Astrocyte (in vitro differentiated cells and primary cell): ENCODE results near the gene CXCL10. TPM values are rescaled to one million over a fixed set of nuclear protein-coding genes. Genes with fewer than 3 reads are reported as not detected.

Experiments used
- DNase-seq: peaks from one replicate; pipeline ENCODE4 v3.0.0-alpha.2; 2010; ENCODE audit warnings: low read depth
- FAIRE-seq: peaks from 2 replicates; lab custom pipeline; 2011; peaks lifted over from hg19 to GRCh38; lab: Jason Lieb, UNC
- H2AFZ ChIP-seq: 2 replicates; pipeline ENCODE4 v1.6.0; 2012; ENCODE audit warnings: low read depth, low read length, inconsistent platforms
- H3K27ac ChIP-seq: 2 replicates; pipeline ENCODE4 v1.5.1; 2011; ENCODE audit warnings: low read depth, low read length, inconsistent platforms
- H3K27me3 ChIP-seq: 2 replicates; pipeline ENCODE4 v1.6.0; 2011; ENCODE audit warnings: low read length, inconsistent platforms; ENCODE audit not compliant: insufficient read depth
- H3K36me3 ChIP-seq: 2 replicates; pipeline ENCODE4 v1.5.1; 2011; ENCODE audit warnings: low read length, inconsistent platforms; ENCODE audit not compliant: insufficient read depth
- H3K4me1 ChIP-seq: 2 replicates; pipeline ENCODE4 v1.5.1; 2011; ENCODE audit warnings: low read length, inconsistent platforms; ENCODE audit not compliant: insufficient read depth
- H3K4me2 ChIP-seq: 2 replicates; pipeline ENCODE4 v1.6.0; 2012; ENCODE audit warnings: low read length, inconsistent platforms
- H3K4me3 ChIP-seq: 2 replicates; pipeline ENCODE4 v1.5.1; 2011; ENCODE audit warnings: low read depth, mild to moderate bottlenecking, low read length, inconsistent platforms; ENCODE audit not compliant: insufficient read depth
- H3K79me2 ChIP-seq: 2 replicates; pipeline ENCODE4 v1.6.0; 2012; ENCODE audit warnings: mild to moderate bottlenecking, low read length, inconsistent platforms; ENCODE audit not compliant: insufficient read depth
- H3K9ac ChIP-seq: 2 replicates; pipeline ENCODE4 v1.6.0; 2012; ENCODE audit warnings: mild to moderate bottlenecking, low read length, inconsistent platforms
- H3K9me3 ChIP-seq: 2 replicates; pipeline ENCODE4 v1.5.1; 2012; ENCODE audit warnings: low read depth, mild to moderate bottlenecking, low read length, inconsistent platforms; ENCODE audit not compliant: insufficient read depth
- H4K20me1 ChIP-seq: 2 replicates; pipeline ENCODE4 v1.6.0; 2012; ENCODE audit warnings: low read length, inconsistent platforms; ENCODE audit not compliant: insufficient read depth
- H3K27ac Mint-ChIP-seq: one replicate; pipeline ENCODE4 v1.8.0; 2021; ENCODE audit warnings: mild to moderate bottlenecking, mixed read lengths; ENCODE audit not compliant: unreplicated experiment
- H3K27me3 Mint-ChIP-seq: one replicate; pipeline ENCODE4 v1.8.0; 2021; ENCODE audit warnings: low read depth, mixed read lengths; ENCODE audit not compliant: unreplicated experiment
- H3K36me3 Mint-ChIP-seq: one replicate; pipeline ENCODE4 v1.8.0; 2021; ENCODE audit warnings: low read depth, mixed read lengths; ENCODE audit not compliant: unreplicated experiment
- H3K4me1 Mint-ChIP-seq: one replicate; pipeline ENCODE4 v1.8.0; 2021; ENCODE audit warnings: low read depth, mixed read lengths; ENCODE audit not compliant: unreplicated experiment
- H3K4me3 Mint-ChIP-seq: one replicate; pipeline ENCODE4 v1.8.0; 2021; ENCODE audit warnings: mild to moderate bottlenecking, moderate library complexity, mixed read lengths; ENCODE audit not compliant: unreplicated experiment
- H3K9me3 Mint-ChIP-seq: one replicate; pipeline ENCODE4 v1.8.0; 2021; ENCODE audit warnings: mild to moderate bottlenecking, mixed read lengths; ENCODE audit not compliant: unreplicated experiment
- EZH2 ChIP-seq: IDR thresholded peaks from 2 replicates; pipeline ENCODE4 v1.6.1; 2012; ENCODE audit warnings: mild to moderate bottlenecking, low read length, inconsistent platforms; ENCODE audit not compliant: insufficient read depth
- total RNA-seq: library from RNA; stranded (reverse); gene quantifications from 2 replicates; pipeline ENCODE4 v1.2.1, GENCODE V29; 2021
- TF ChIP-seq, protein P1 (sequence below): IDR thresholded peaks from 2 replicates; pipeline ENCODE4 v1.5.1; 2011; ENCODE audit warnings: low read depth, mild to moderate bottlenecking, inconsistent platforms, low read length, moderate library complexity; ENCODE audit not compliant: insufficient read depth

Gene CXCL10
- total RNA-seq, 1 donor from 2014 or later = 12.9 TPM

DNA sequence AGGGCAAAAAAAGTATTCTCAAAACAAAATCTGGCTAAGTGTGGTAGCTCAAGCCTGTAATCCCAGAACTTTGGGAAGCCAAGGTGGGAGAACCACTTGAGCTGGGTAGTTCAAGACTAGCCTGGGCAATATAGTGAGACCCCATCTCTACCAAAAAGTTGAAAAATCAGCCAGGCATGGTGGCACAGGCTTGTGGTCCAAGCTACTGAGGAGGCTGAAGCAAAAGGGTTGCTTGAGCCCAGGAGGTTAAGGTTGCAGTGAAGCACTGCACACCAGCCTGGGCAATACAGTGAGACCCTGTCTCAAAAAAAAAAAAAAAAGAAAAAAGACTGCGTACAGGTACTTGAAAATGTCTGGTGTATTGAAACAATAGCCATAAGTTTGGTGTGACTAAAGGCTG lies 30.8 kb downstream of the CXCL10 start:
- no peak overlapping the region for H2AFZ ChIP-seq
- H3K4me3 Mint-ChIP-seq = no peak overlapping the region
- H3K9ac ChIP-seq = no peak overlapping the region
- no peak for FAIRE-seq
- TF ChIP-seq, protein P1, sequence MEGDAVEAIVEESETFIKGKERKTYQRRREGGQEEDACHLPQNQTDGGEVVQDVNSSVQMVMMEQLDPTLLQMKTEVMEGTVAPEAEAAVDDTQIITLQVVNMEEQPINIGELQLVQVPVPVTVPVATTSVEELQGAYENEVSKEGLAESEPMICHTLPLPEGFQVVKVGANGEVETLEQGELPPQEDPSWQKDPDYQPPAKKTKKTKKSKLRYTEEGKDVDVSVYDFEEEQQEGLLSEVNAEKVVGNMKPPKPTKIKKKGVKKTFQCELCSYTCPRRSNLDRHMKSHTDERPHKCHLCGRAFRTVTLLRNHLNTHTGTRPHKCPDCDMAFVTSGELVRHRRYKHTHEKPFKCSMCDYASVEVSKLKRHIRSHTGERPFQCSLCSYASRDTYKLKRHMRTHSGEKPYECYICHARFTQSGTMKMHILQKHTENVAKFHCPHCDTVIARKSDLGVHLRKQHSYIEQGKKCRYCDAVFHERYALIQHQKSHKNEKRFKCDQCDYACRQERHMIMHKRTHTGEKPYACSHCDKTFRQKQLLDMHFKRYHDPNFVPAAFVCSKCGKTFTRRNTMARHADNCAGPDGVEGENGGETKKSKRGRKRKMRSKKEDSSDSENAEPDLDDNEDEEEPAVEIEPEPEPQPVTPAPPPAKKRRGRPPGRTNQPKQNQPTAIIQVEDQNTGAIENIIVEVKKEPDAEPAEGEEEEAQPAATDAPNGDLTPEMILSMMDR = no peak
- no peak for TF ChIP-seq EZH2
- H3K79me2 ChIP-seq = peaks cover 34% of the 10 kb centered on the region
- no peak overlapping the region for H3K27ac ChIP-seq
- no peaks in the 10 kb centered on the region for H3K9me3 ChIP-seq
- no peaks in the 10 kb centered on the region for H3K27me3 Mint-ChIP-seq
- no peaks in the 10 kb centered on the region for H3K9me3 Mint-ChIP-seq
- no peak for DNase-seq
- no peak overlapping the region for H3K4me3 ChIP-seq
- H3K27ac Mint-ChIP-seq = no peak overlapping the region
- peaks cover 14% of the 10 kb centered on the region for H3K4me1 Mint-ChIP-seq
- H3K27me3 ChIP-seq = no peaks in the 10 kb centered on the region
- peaks cover 3% of the 10 kb centered on the region for H3K36me3 Mint-ChIP-seq
- peaks cover 3% of the 10 kb centered on the region for H3K4me1 ChIP-seq
- peaks cover 23% of the 10 kb centered on the region for H4K20me1 ChIP-seq
- no peaks in the 10 kb centered on the region for H3K36me3 ChIP-seq
- no peak overlapping the region for H3K4me2 ChIP-seq

DNA sequence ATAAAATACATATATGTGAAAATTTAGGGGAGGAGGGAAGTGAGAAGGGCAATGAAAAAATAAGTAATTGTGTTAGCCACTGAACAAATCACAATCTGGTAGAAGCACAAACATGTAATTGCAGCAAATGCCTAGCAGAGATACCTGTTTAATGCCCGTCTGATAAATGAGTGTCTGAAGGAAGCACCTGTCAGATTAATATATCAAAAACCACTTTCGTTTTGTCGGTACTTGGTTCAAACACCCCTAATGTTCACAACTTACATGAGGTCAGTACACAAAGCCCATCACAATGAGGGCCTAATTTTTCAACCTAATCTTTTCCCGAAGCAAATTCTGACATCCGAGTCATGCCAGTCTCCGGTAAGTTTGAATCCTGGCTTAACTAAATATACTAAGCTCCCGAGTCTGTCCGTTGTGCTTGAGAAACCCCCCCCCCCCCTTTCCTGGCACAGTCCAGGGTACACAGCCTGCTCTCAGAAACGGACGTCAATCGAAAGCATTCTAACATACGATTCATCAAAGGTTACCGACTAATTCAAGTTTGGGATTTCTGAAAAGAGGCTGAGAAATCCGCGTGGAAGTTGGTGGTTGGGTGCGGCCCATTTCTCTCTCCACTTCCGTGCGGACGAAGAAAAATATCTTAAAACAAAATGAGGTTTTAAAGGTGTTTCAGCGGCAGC lies 33.3 kb downstream of the CXCL10 start:
- Histone ChIP-seq H4K20me1 (peaks cover 42% of the 10 kb centered on the region), H3K27ac (peak overlapping the region; percentile 79), H3K79me2 (peaks cover 58% of the 10 kb centered on the region), H2AFZ (peak overlapping the region; percentile 87), H3K27me3 (no peaks in the 10 kb centered on the region), H3K4me2 (peak overlapping the region; percentile 89), H3K9me3 (no peaks in the 10 kb centered on the region), H3K36me3 (no peaks in the 10 kb centered on the region), H3K4me1 (peaks cover 9% of the 10 kb centered on the region), H3K4me3 (peak overlapping the region; percentile 92), H3K9ac (peak overlapping the region; percentile 91)
- H3K4me1 Mint-ChIP-seq = peaks cover 14% of the 10 kb centered on the region
- TF ChIP-seq, protein P1 = no peak
- no peak for TF ChIP-seq EZH2
- H3K4me3 Mint-ChIP-seq = peak overlapping the region; percentile 95
- FAIRE-seq (no peak), DNase-seq (no peak)
- H3K27ac Mint-ChIP-seq = peak overlapping the region; percentile 83
- peaks cover 3% of the 10 kb centered on the region for H3K36me3 Mint-ChIP-seq
- no peaks in the 10 kb centered on the region for H3K9me3 Mint-ChIP-seq
- no peaks in the 10 kb centered on the region for H3K27me3 Mint-ChIP-seq

DNA sequence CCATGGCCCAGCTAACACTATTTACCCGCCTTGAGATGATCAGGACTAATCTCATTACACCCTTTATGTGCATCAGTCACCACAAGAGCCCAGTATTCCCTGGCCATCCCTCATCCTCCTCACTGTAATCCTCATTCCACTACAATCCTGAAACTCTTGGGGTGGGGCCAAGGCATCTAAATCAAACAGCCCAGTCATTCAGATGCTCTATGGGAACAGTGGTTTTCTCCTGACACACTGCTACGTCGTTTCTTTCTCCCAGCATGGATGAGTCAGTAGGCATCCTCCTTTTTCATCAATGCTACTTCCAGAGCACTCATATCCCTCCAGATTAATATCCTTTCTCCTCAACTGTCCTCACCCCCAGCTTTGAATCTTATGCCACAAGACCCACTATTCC lies 38.2 kb downstream of the CXCL10 start:
- H3K4me3 ChIP-seq = no peak overlapping the region
- peak overlapping the region; percentile 27 for H3K4me2 ChIP-seq
- peaks cover 68% of the 10 kb centered on the region for H4K20me1 ChIP-seq
- TF ChIP-seq, protein P1 = no peak
- TF ChIP-seq EZH2 = no peak
- H3K9me3 ChIP-seq = no peaks in the 10 kb centered on the region
- DNase-seq = peak; percentile 89
- H3K27me3 ChIP-seq = no peaks in the 10 kb centered on the region
- no peaks in the 10 kb centered on the region for H3K9me3 Mint-ChIP-seq
- peak overlapping the region; percentile 32 for H3K9ac ChIP-seq
- H3K79me2 ChIP-seq = peaks cover 88% of the 10 kb centered on the region
- peak overlapping the region; percentile 61 for H3K27ac ChIP-seq
- H3K27ac Mint-ChIP-seq = no peak overlapping the region
- H3K4me3 Mint-ChIP-seq = no peak overlapping the region
- no peaks in the 10 kb centered on the region for H3K27me3 Mint-ChIP-seq
- peak; percentile 94 for FAIRE-seq
- peaks cover 3% of the 10 kb centered on the region for H3K36me3 Mint-ChIP-seq
- no peak overlapping the region for H2AFZ ChIP-seq
- H3K4me1 Mint-ChIP-seq = peaks cover 14% of the 10 kb centered on the region
- peaks cover 11% of the 10 kb centered on the region for H3K36me3 ChIP-seq
- peaks cover 12% of the 10 kb centered on the region for H3K4me1 ChIP-seq
